ENCODE results near the gene TTYH2.

- TF ChIP-seq CTCF (IDR thresholded peaks at IDR 0.05) (no peak), POLR2A (IDR thresholded peaks at IDR 0.05) (no peak)
Observed at GRCh38 chr17:74280093-74280513, 66.7 kb downstream of the TTYH2 start.

All from uterus (tissue), 2 donors.